Neural cell (in vitro differentiated cells): ENCODE results near the gene PFKFB4. TPM values are rescaled to one million over a fixed set of nuclear protein-coding genes. Genes with fewer than 3 reads are reported as not detected.
A peak's percentile ranks its signal among the peaks of the same experiment; 100 is the strongest.

Source experiments
- H2AFZ ChIP-seq: fragments of 200-600, 300-800 bp; sonication (generic), shearing (Covaris generic); 2 replicates; pipeline ENCODE4 v1.6.0; 2014; ENCODE audit warnings: low read depth, mild to moderate bottlenecking, antibody characterized with exemption, low read length, moderate library complexity
- H3F3A ChIP-seq: fragments of 200-600 bp; shearing (Covaris generic); 2 replicates; pipeline ENCODE4 v1.6.1; 2016; ENCODE audit warnings: mild to moderate bottlenecking, moderate library complexity, mixed read lengths, antibody characterized with exemption, low read length; ENCODE audit not compliant: insufficient read depth, poor library complexity, severe bottlenecking
- H3K27ac ChIP-seq: fragments of 200-600, 300-800 bp; sonication (generic), shearing (Covaris generic); 2 replicates; pipeline ENCODE4 v1.5.1; 2014; ENCODE audit warnings: mild to moderate bottlenecking, low read length, moderate library complexity
- H3K27me3 ChIP-seq: fragments of 300-800, 200-600 bp; sonication (generic), shearing (Covaris generic); 2 replicates; pipeline ENCODE4 v1.6.0; 2014; ENCODE audit warnings: mild to moderate bottlenecking, low read depth, low read length, moderate library complexity; ENCODE audit not compliant: insufficient read depth
- H3K36me3 ChIP-seq: fragments of 300-800, 200-600 bp; sonication (generic), shearing (Covaris generic); 2 replicates; pipeline ENCODE4 v1.5.1; 2014; ENCODE audit warnings: mild to moderate bottlenecking, antibody characterized with exemption, low read length, moderate library complexity; ENCODE audit not compliant: insufficient read depth
- H3K4me2 ChIP-seq: fragments of 300-800, 200-600 bp; sonication (generic), shearing (Covaris generic); 2 replicates; pipeline ENCODE4 v1.6.0; 2014; ENCODE audit warnings: mild to moderate bottlenecking, low read length
- H3K4me3 ChIP-seq: fragments of 300-800, 200-600 bp; sonication (generic), shearing (Covaris generic); 2 replicates; pipeline ENCODE4 v1.5.1; 2014; ENCODE audit warnings: mild to moderate bottlenecking, low read length, moderate library complexity
- H3K79me2 ChIP-seq: fragments of 200-600 bp; shearing (Covaris generic); replicated peaks from 2 replicates; pipeline ENCODE4 v1.6.0; 2014; ENCODE audit warnings: mild to moderate bottlenecking, low read length, moderate library complexity; ENCODE audit not compliant: insufficient read depth
- H3K9ac ChIP-seq: fragments of 300-800, 200-600 bp; sonication (generic), shearing (Covaris generic); 2 replicates; pipeline ENCODE4 v1.6.1; 2016; ENCODE audit warnings: mild to moderate bottlenecking, low read length, mixed read lengths
- H3K9me2 ChIP-seq: fragments of 200-600 bp; shearing (Covaris generic); 2 replicates; pipeline ENCODE4 v1.6.1; 2016; ENCODE audit warnings: mild to moderate bottlenecking, low read length, mixed read lengths; ENCODE audit not compliant: insufficient read depth
- H3K9me3 ChIP-seq: fragments of 200-600, 300-800 bp; sonication (generic), shearing (Covaris generic); 2 replicates; pipeline ENCODE4 v1.6.1; 2016; ENCODE audit warnings: mild to moderate bottlenecking, mixed run types, low read length, moderate library complexity, mixed read lengths
- H4K20me1 ChIP-seq: fragments of 200-600 bp; shearing (Covaris generic); 2 replicates; pipeline ENCODE4 v1.6.1; 2016; ENCODE audit warnings: mild to moderate bottlenecking, mixed run types; ENCODE audit not compliant: insufficient read depth
- EP300 ChIP-seq: fragments of 450-650 bp; conservative IDR thresholded peaks from 2 replicates; pipeline ENCODE4 v1.6.1; 2014; ENCODE audit warnings: antibody characterized with exemption, mild to moderate bottlenecking, moderate library complexity; ENCODE audit not compliant: poor library complexity, severe bottlenecking
- EZH2 ChIP-seq: fragments of 200-600, 300-800 bp; shearing (Covaris generic), sonication (generic); IDR thresholded peaks from 2 replicates; pipeline ENCODE4 v1.6.1; 2014; ENCODE audit warnings: antibody characterized with exemption, low read length, borderline replicate concordance, mild to moderate bottlenecking; ENCODE audit not compliant: insufficient read depth, poor library complexity, severe bottlenecking
- MXI1 ChIP-seq: fragments of 450-650 bp; conservative IDR thresholded peaks from 2 replicates; pipeline ENCODE4 v1.6.1; 2014; ENCODE audit warnings: antibody characterized with exemption, mild to moderate bottlenecking; ENCODE audit not compliant: poor library complexity, severe bottlenecking
- POLR2AphosphoS5 ChIP-seq: IDR thresholded peaks from 2 replicates; pipeline ENCODE4 v1.6.1; 2012
- RAD21 ChIP-seq: fragments of 450-650 bp; conservative IDR thresholded peaks from 2 replicates; pipeline ENCODE4 v1.6.1; 2014; ENCODE audit warnings: antibody characterized with exemption, mild to moderate bottlenecking, moderate library complexity
- REST ChIP-seq: IDR thresholded peaks from 2 replicates; pipeline ENCODE4 v1.6.1; 2012; ENCODE audit warnings: borderline replicate concordance
- SMC3 ChIP-seq: fragments of 450-650 bp; conservative IDR thresholded peaks from 2 replicates; pipeline ENCODE4 v1.6.1; 2014; ENCODE audit warnings: antibody characterized with exemption, mild to moderate bottlenecking, moderate library complexity; ENCODE audit not compliant: poor library complexity
- TAF1 ChIP-seq: IDR thresholded peaks from 2 replicates; pipeline ENCODE4 v1.6.1; 2012; ENCODE audit warnings: low read depth
- polyA plus RNA-seq: library from polyadenylated mRNA; depleted of rRNA; stranded (reverse); fragments of >200 nt; gene quantifications from 2 replicates; pipeline ENCODE4 v1.2.3, GENCODE V29; 2014
- TF ChIP-seq, protein P1 (sequence below): fragments of 450-650 bp; IDR thresholded peaks from 2 replicates; pipeline ENCODE4 v1.5.1; 2014; ENCODE audit warnings: antibody characterized with exemption, mild to moderate bottlenecking, moderate library complexity; ENCODE audit not compliant: poor library complexity, severe bottlenecking

PFKFB4 gene
- polyA plus RNA-seq, 1 donor from 2014 or later = 29.4 TPM

DNA sequence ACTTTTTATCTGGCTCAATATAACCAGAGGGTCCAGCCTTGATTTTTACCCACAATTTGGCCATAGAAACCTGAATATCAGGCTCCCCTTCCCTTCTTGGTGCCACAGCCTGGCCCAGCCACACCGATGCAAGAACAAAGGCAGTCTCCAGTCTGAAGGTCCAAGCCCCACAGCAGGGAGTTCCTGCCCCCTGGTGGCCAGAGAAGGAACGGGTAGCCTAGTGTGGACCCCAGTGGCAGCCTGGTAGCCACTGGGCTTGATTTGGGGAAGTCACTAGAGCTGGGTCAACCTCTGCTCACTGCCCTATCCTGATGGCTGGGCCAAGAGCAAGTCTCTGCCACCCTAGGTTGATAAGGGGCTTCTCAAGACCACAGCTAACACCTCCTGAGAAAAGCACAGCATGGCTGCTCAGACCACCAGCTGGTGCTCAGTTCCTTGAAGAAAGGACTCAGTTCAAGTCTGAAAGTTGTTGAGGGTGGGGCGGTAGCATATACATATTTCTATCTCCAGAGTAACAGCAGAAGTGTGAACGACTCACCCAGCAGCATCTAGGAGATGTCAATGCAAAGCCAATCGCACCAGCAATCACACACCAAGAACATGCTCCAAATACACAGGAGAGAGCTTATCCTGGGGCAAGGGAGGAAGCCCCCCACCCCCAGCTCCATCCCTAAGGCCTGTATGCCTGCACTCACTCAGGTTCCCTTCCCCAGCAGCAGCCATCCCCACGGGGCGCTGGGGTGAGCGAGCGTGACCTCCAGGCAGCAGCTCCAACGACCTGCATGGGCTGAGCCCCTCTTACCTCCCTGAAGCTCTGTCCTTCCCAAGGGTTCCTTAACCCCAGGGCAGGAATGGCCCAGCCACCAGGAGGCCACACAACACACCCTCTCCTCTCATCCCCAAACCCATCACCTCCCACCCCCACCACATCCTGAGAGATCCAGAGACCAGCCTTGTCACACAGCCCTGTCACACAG, 7.6 kb downstream of the PFKFB4 start:
- H3K27me3 ChIP-seq = no peaks in the 10 kb centered on the region
- no peaks in the 10 kb centered on the region for H4K20me1 ChIP-seq
- H3F3A ChIP-seq = no peaks in the 10 kb centered on the region
- no peak overlapping the region for H3K27ac ChIP-seq
- no peak overlapping the region for H3K4me2 ChIP-seq
- no peak overlapping the region for H3K9ac ChIP-seq
- no peaks in the 10 kb centered on the region for H3K9me3 ChIP-seq
- no peaks in the 10 kb centered on the region for H3K36me3 ChIP-seq
- H3K79me2 ChIP-seq = no peaks in the 10 kb centered on the region
- H2AFZ ChIP-seq = no peak overlapping the region
- no peaks in the 10 kb centered on the region for H3K9me2 ChIP-seq
- no peak for TF ChIP-seq POLR2AphosphoS5
- no peak for TF ChIP-seq EZH2
- no peak for TF ChIP-seq MXI1
- no peak for TF ChIP-seq REST
- TF ChIP-seq RAD21 = peak; percentile 32
- TF ChIP-seq, protein P1, sequence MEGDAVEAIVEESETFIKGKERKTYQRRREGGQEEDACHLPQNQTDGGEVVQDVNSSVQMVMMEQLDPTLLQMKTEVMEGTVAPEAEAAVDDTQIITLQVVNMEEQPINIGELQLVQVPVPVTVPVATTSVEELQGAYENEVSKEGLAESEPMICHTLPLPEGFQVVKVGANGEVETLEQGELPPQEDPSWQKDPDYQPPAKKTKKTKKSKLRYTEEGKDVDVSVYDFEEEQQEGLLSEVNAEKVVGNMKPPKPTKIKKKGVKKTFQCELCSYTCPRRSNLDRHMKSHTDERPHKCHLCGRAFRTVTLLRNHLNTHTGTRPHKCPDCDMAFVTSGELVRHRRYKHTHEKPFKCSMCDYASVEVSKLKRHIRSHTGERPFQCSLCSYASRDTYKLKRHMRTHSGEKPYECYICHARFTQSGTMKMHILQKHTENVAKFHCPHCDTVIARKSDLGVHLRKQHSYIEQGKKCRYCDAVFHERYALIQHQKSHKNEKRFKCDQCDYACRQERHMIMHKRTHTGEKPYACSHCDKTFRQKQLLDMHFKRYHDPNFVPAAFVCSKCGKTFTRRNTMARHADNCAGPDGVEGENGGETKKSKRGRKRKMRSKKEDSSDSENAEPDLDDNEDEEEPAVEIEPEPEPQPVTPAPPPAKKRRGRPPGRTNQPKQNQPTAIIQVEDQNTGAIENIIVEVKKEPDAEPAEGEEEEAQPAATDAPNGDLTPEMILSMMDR = peak; percentile 55
- TF ChIP-seq TAF1 = no peak
- TF ChIP-seq SMC3 = peak; percentile 48
- TF ChIP-seq EP300 = no peak
- no peak overlapping the region for H3K4me3 ChIP-seq

DNA sequence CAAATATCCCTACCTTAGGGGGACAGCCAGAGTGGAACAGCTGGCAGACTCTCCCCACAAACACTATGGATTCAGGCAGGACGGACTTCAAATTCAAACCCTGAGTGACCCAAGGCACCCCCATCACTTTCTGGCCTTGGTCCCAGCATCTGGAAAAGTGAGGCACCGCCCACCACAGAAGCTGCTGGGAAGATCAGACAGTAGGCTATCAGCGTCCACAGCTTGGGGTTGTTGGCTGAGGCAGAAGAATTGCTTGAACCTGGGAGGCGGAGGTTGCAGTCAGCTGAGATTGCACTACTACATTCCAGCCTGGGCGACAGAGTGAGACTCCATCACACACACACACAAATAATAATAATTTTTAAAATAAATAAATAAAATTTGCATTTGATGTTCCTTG, 8.5 kb downstream of the PFKFB4 start:
- Histone ChIP-seq H3K36me3 (no peaks in the 10 kb centered on the region), H3K4me2 (no peak overlapping the region), H3K9ac (no peak overlapping the region), H3K4me3 (no peak overlapping the region), H3K9me3 (no peaks in the 10 kb centered on the region), H3K79me2 (no peaks in the 10 kb centered on the region), H3K27me3 (no peaks in the 10 kb centered on the region), H4K20me1 (no peaks in the 10 kb centered on the region), H2AFZ (no peak overlapping the region), H3K9me2 (no peaks in the 10 kb centered on the region), H3K27ac (no peak overlapping the region), H3F3A (no peaks in the 10 kb centered on the region)
- TF ChIP-seq, protein P1 = no peak
- TF ChIP-seq SMC3 (no peak), REST (no peak), MXI1 (no peak), EZH2 (no peak), EP300 (no peak), POLR2AphosphoS5 (no peak), TAF1 (no peak), RAD21 (no peak)
